ENCODE measurements around the gene MYH9.

Gene MYH9

DNA sequence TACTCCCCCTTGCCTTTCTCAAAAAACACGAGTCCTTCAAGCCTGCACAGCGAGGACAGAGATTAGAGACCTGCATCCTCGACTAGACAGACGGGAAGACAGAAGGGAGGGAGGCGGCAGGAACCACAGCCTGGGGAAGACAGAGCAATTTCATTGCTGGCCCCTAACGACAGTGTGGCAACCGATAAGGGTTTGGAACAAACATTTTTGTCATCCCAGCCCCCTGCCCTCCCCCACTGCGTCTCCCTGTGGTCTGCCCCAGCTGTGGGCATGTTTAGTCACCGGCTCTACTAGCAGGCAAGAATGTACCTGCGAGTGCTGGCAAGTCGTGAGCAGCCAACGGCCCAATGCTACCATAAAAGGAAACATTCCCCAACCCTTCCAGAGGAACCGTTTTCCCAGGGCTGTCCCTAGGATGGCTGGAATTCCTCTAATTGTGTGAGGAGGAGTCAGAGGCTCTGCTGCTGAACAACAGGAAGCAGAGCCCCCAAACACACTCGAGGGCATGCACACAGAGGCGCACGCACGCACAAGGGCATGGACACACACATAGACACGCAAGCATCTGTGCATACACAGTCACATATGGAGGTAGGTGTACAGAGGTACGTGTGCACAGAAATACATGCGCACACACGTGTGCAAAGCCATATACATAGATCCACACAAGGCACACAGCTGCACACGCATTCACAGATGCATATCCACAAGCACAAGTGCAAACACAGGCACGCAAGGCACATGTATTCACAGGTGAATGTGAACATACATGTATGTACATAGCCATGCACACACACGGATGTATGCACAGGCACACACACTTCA is 58.3 kb downstream of the MYH9 start:
- FAIRE-seq, result no peak

DNA sequence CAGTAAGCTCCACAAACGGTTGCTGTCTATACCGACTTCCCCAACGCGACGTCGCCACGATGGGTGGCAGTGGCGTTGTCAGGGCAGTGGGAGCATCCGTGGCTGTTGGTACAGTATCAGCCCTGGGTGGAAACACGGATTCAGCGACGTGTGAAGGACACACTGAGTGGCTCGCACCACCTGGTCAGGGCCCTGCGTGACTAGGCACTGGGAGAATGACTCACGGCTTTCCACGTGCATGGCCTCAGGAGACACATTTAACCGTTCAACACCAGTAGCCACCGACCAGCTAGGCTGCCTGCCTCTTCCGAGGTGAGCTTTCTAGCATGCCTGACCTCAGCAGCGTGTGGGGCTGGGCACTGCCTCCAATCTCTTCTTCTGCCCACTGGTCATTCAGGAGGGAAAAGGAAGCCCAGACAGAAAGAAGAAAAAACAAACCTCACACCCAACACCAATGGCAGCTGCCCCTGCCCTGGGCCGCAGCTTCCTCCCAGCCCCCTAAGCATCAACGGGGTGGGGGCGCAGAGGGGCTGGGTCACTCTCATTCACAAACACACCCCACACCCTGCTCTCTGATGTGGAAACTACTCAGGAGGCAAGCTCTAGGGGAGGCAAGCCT is 59.0 kb downstream of the MYH9 start:
- no peak for FAIRE-seq

DNA sequence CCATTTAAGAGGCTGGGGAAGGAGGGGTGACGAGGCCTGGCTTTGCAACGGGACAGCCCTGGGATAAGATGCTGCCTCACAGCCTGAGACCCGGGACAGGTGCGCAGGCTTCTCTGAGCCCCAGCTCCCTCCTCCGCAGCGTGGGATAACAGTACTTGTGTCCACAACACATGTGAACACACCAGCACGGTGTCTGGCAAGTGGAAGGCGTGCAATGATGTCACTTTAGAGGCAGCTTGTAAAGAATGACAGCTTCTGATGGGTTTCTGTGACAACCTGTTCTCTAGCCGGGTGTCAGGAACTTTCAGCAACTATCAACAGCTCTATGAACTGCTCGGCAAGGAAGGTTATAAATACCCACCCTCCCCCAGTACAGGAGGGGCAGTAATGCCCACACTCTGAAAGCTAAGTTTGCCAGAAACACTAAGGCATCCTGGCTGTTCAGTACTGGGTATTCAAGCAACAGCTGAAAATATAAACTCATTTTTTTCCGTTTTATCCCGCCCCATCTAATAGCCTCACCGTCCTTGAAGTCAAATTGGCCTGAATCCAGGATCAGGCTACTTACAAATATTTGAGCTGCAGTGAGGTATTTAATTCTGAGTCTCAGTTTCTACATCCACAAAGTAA is 59.7 kb downstream of the MYH9 start:
- FAIRE-seq, result no peak

DNA sequence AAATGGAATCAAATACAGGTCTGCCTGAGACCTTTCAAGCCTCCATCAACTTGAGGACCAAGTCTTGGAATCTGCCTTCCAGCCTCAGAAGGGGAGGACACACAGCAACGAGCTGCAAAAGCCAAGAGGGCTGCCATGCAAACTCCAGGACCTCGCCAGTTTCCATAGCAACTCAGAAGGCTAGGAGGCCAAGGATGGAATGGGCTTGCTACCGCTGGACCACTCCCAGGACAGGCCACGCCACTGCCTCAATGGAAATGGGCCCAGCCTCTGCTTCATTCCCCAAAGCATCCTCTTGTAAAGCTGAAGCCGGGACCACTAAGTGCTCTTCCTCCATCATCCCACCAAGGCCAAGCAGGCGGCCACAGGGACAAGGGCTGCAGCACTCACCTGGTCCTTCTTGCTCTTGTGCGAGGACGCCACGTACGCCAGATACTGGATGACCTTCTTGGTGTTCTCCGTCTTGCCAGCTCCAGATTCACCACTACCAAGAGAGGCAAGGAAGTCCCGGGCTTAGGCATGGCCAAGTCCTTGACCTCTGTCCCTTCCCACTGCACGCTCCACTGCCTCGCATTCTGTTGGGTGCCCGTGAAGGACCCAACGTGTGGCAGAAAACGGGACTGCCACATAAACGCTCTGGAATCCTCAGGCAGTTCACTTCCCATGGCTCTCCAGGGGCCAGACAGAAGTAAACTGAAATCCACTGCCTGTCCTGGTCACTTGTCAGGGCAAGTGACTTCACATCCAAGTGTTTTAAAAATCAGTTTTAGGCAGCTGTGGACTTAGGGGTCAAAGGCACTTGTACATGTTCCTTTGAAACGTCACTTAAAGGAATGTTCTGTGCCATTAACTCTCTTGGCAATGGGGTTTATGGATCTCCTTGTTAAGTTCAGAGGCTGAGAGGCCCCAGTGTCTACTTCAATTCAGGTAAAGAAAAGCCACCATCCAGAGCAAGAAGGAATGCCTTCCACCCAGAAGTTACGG is 61.3 kb downstream of the MYH9 start:
- FAIRE-seq, result no peak

DNA sequence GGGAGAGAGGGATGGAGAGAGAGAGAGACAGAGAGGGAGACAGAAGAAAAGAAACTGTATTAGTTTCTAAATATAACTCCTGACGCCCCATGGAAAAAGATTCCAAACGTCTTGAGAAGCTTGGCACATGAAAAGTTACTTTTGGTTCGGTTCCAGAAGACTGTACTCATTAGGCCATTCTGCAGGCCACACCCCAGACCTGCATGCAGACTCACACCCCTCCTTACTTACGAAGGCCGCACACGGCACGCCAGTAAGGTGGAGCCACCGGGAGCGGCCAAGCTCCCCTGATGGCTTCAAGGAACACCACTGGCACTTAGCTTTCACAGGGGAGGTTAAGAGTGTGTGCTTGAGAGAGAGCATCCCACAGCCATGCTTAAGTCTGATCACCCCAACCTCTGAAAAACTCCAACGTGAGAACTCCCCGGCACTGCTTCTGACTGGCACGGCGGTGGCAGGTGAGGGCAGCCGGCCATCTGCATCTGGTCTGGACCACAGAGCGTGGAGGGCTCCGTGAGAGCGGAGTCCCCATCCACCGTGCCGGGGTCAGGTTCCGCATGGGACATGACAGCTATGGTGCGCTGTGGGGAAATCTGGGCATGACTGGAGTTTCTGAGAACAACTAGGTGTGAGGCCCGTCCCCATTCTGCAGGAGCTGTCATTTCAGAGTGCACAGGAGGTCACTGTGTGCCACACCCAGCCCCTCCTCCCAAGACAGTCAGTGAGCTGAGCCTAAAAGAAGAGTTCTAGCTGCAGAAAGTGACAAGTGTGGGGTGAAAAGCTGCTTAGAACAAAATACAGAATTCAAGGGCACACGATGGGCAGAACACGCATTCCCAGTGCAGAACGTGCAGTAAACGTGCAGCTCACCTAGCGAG is 62.4 kb downstream of the MYH9 start:
- no peak for FAIRE-seq

DNA sequence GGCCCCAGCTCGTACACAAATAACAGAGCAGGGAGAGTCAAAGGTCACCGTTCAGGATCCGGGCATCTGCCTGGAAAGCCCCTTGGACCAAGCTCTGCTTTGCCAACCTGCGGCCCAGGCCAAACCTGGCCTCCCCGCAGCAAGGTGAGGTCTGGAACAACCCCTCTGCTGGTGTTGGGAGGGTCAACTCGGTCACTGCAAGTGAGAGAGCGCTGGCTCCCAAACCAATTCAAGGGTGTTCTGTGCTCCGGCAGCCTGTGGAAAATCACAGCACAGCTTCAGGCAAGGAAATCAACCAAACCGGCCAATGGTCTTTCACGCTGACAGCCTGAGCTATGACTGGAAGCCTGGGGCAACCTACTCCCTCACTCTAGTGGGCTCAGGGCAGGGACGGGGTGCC is 63.4 kb downstream of the MYH9 start:
- FAIRE-seq, result no peak

DNA sequence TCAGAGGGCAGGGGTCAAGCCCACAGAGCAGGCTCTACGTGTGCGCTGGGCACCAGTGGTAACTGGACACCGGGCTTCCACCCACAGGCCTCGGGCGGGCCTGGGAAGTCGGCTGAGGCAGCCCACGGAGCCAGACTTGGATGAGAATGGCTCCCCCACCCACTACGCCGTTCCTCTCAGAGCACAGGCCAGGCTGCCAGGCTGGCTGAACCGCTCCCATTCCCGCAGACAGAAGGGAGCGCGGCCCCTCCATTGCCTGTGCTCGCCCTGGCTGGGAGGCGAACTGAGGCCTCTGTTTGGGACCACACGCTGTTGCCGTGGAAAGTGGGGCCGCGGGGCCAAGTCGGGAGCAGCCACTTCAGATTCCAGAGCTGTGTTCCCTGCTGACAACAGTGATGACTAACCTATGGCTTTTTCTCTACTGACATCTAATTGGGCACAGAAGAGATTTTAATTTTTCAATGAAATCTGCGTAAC is 63.9 kb downstream of the MYH9 start:
- FAIRE-seq, result no peak

DNA sequence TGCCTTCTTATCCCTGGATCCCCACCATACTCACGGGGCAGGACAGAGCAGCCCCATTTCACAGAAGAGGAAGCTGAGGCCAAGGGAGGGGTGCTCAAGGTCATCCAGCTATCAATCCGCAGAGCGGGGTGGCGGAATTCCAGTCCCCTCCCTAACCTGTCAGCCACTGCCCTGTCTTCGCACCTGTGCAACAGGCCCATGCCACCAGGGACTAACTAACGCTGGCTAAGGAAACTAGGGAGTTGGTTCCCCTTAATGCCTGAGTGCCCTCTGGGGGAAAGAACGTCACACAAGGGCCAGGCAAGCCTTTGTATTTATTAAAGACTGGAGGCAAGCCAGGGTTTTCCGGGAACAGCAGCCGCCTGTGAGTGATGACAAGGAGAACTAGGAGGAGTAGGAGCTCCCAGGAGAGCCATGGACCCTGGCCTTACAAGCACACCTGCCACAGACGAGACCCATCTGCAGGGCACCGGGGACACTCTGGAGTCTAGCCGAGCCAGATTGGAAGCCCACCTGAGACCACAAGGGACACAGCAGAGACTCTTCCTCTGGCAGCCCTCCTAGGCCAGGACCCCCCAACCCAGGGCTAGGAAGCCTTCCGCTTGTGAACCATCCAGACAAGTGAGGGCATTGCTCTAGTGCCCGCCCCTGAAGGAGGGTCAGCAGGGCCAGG is 64.4 kb downstream of the MYH9 start:
- FAIRE-seq, result no peak

DNA sequence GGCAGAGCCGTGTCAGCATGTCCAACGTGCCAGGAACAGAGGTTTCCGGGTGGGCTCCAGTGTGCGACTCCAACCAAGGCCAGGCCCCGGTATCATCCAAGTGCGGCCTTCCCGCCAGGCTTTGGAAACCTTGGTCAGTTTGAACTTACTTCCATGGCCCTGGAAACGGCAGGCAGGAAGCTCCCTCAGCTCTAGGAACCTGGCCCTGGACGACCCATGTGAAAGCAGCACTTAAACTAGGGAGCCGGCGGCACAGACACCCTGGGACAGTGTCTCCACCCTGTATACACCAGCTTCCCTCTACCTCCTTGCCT is 65.2 kb downstream of the MYH9 start:
- no peak for FAIRE-seq

DNA sequence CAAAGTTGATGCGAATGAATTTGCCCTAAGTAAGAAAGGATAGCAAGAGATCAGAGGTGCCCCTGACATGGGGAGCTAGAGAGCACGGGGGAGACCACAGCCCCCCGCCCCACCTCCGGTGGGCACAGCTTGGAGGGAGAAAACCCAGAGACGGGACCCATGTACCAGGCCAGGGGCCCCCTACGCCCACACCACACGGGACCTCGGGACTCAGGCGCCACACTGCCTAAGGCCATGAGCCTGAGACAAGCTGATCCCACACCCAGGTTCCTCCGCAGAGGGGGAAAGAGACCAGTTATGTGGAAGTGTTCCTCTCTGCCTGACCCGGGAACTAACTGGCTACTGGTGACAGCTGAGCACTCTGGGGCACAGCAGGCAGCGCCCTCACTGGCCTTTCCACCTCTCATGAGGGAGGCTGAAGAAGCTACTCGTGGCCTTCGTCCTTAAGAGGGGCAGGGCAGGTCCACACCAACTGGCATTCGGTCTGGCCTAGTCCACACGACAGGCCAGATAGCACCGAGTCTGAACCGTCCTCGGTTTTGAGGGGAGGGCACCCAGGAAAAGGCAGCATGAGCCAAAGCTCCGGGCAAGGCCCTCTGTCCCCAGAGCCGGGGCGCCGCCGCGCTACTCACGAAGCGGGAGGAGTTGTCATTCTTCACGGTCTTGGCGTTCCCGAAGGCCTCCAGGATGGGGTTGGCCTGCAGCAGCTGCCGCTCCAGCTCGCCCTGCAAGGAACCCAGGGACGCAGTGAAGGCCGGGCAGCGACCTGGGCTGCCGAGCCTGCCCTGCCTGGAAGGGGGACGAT is 65.8 kb downstream of the MYH9 start:
- no peak for FAIRE-seq

DNA sequence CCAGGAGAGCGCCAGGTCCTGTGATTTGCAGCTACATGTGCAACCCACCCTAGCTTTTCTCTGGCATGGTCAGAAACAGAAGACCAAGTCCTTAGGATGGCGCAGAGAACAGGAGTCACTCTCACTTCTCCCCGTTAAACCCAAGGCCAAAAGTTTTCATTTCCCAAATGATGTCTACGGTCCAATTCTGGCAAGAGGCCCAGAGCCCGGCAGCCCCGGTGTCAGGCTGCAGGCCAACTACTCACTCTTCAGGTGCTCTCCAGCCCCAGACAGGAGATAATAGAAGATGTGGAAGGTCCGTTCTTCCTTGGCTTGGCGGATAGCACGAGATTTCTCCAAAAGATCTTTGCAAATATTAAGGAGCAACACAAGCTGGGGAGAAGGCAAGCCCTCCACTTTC is 67.2 kb downstream of the MYH9 start:
- no peak for FAIRE-seq

DNA sequence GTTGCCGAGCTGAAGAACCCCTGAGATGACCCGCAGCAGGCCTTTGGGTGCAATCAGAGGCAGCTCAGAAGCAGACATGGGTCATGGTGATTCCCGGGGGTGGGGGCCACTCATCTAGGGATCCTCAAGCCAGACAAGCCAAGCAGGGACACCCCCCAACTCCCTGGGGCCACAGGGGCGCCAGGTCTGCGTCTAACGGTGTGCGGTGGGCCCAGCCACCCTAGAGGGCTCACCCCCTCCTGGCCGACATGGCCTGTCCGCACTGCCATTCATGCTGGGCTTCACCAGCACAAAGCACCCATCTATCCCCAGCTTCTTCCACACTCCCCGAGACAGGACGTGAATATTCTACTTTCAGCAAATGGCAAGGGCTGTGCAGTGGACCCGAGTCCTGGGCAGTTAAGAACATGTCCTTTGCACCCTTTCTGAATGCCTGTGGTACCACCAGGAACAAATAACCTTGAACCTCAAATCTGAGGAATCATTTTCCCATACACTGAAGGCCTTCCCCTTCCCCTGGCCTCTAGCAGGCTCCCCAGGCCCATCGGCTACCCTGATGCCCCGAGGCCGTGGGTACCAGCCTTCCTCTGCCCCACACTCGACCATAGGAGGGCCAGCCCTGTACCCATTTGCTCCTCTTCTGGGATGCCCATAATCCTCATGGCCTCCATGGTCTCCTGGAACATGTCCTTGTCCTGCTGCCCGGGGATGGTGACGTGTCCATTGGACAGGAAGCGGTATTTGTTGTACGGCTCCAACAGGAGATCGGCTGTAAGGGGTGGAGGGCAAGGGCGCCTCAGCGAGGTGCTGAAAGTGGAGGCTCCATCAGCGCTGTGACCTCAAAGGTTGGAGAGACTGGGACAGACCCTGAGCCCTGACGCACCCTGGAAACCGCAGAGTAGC is 67.9 kb downstream of the MYH9 start:
- no peak for FAIRE-seq

DNA sequence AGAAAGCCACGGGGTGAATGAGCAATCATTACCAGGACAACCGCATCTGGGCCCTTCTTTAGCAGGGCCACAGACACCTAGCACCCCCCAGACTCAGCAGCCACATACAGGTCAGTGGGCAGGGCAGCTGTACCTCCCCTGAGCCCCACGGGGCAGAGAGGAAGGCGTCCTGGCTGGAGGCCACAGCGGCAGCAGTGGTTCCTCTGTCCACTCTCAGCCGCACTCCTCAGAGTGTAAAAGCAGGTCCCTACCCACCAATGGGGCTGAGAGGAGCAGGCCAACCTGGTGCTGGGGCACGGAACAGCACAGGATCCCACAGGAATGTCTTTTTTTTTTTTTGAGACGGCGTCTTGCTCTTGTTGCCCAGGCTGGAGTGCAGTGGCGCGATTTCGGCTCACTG is 69.3 kb downstream of the MYH9 start:
- no peak for FAIRE-seq

DNA sequence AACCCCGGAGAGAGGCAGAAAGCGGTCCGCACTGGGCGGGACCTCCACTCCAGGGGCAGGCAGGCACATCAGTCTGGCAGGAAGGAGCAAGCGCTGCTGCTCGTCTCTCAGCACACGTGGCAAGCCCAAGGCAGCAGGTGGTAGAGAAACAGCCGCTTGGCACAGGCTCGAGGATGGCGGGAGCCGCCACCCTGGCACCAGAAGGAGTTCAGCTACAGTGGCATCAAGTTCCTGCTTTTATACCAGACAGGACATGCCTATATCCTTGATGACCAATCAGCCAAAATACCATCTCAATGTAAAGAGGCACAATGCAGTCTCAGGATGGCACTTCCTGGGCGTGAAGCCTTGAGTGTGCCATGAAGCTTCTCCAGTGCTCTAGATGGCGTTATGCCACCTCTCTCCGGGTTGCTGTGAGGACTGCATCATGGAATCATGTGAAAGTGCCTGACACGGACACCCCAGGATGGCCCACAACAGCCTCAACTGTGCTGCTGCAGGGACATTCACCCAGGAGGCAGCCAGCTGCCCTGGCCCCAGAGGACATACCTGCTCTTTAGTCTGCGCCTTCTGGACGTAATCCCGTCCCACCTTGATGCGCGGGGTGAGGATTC is 70.0 kb downstream of the MYH9 start:
- FAIRE-seq, result no peak

DNA sequence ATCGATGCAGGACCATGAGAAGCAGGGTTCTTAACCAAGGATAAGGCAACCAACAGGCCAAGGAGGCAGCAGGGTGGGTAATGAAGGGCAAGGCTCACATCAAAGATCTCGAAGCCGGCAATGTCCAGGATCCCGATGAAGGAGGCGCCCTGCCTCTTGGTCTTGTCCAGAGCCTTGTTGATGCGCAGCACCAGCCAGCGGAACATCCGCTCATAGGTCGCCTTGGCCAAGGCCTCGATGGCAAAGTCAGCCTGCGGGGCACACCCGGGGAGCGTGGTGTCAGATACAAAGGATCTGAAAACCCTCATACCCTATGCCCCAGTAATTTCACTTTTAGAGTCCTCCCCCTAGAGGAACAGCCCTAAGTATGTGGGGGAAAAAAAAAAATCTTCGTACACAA is 71.3 kb downstream of the MYH9 start:
- no peak for FAIRE-seq

DNA sequence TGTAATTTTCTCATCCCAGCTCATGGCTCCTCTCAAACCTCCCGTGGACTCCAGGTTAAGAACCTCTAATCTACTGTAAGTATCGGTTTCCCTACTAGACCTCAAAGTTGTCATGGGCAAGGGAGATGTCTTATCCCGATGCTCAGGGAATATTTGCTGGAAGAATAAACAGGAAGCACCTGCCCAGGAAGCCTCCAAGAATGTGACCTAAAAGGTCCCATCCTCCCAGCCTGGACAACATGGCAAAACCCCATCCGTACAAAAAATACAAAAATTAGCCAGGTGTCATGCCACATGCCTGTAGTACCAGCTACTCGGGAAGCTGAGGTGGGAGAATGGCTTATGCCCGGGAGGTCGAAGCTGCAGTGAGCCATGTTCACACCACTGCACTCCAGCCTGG is 72.4 kb downstream of the MYH9 start:
- no peak for FAIRE-seq

DNA sequence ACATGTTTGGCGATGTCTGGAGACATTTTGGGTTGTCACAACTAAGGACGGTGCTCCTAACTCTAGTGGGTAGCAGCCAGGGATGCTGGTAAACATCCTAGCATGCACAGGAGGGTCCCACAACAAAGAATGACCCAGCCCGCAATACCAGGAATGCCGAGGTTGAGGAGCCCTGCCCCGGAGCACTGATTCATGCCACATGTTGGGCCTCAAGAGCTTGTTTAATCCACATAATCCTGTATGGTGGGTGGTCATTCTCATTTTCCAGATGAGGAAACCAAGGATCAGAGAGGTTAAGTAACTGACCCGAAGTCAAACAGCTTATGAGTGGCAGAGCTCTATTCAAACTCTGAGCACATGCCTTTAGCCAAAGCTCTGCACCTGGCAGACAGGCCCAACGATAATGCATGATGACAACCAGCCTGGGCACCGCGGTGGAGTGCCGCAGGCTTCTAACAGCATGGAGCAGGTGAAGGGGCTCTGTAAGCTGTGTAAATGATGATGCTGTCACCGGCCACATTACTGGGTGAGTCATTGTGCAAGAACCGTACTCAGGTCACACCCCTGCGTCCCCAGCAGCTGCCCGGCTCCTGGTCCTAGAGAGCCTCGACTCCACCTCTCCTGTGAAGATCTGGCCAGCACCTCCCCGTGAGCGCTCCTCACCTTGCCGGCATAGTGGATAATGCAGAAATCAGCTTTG is 76.2 kb downstream of the MYH9 start:
- no peak for FAIRE-seq

DNA sequence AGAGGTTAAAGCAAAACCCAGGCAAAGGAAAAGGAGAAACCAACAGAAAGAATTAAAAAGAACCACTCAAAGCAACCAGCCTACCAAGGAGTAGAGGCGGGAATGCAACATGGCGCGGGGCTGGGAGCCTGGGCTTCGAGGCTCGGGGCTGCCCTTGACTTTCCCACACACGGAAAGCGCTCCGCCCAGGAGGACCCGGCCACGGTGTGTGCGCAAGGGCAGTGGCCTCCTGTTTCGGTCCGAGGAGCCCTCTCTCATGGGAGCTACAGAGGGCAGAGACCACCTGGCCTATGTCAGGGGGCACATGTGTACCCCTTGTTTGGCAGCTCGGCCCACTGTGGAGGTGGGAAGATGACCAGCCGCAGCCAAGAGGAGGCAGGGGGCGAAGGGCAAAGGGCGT is 78.9 kb downstream of the MYH9 start:
- FAIRE-seq, result no peak

Data from colon (tissue), 2 donors.